HG03039 (cell line): ENCODE data around the gene GNB5.

Experiments used
- ATAC-seq: cut with Tn5 transposase; IDR thresholded peaks from one replicate; pipeline ENCODE4 v1.9.1; 2021; ENCODE audit warnings: mild to moderate bottlenecking, moderate library complexity; ENCODE audit not compliant: unreplicated experiment

The GNB5 gene

DNA sequence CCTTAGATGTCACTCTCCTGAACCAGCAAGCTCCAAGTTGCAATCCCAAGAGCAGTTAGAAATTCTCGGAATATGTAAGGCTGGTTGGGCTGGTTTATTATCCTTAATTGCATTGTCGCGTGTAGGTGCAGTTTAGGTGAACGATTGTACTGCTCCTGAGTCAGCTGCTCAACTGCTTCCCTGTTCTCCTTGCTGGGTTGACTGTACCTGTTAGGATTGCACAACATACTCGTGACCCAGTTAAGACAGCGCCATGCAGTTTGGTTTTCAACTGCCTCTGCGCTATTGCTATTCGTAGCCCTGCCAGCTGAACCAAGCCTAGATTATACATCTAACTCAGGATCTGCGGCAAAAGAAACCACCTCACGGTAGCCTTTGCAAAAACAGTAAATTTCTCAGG lies 119.6 kb downstream of the GNB5 start:
- ATAC-seq = no peak

DNA sequence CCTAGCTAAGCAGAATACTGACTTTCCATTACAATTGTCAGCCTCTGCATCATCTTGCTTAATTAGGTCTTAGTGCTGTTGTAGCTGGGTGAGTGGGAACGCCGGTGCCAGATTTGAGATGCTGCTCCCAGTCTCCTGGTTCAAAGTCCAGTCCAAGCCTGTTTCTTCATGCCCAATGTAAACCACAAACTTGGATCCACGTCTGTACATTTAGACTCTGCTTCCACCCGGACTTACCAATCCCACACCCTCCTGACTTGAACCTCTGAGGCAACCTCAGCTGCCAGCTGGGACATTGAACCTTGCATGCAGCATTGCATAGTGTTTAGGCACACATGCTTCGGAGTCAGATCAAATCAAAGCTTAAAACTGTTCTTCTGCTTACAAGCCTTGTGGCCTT lies 121.6 kb downstream of the GNB5 start:
- ATAC-seq = no peak

GRCh38 chr15:52068004-52068615 lies 123.1 kb downstream of the GNB5 start:
- no peak for ATAC-seq

GRCh38 chr15:52067545-52067926 lies 123.7 kb downstream of the GNB5 start:
- ATAC-seq = no peak

- ATAC-seq = no peak
These were observed 124.2 kb downstream of the GNB5 start for GRCh38 chr15:52066842-52067544.
